NCI-H2107 (cell line): ENCODE data around the gene KCNT2.

ENCODE experiments used
- DNase-seq: peaks from one replicate; lab custom pipeline; 2025; lab: John Stamatoyannopoulos, UW

KCNT2 gene

GRCh38 chr1:196445775-196446174 lies 162.5 kb downstream of the KCNT2 start:
- DNase-seq: no peak

GRCh38 chr1:196444634-196445033 lies 163.6 kb downstream of the KCNT2 start:
- no peak for DNase-seq

GRCh38 chr1:196442366-196442765 lies 165.9 kb downstream of the KCNT2 start:
- no peak for DNase-seq

- DNase-seq: no peak
These were observed 167.5 kb downstream of the KCNT2 start for GRCh38 chr1:196440711-196441110.

- no peak for DNase-seq
These were observed 169.9 kb downstream of the KCNT2 start for GRCh38 chr1:196438329-196438728.

- DNase-seq: no peak
These were observed 170.6 kb downstream of the KCNT2 start for GRCh38 chr1:196437671-196438070.

- no peak for DNase-seq
These were observed 175.2 kb downstream of the KCNT2 start for GRCh38 chr1:196433000-196433399.

GRCh38 chr1:196427976-196428734 lies 180.1 kb downstream of the KCNT2 start:
- DNase-seq: no peak

- no peak for DNase-seq
These were observed 182.7 kb downstream of the KCNT2 start for GRCh38 chr1:196425513-196425912.

GRCh38 chr1:196423612-196424011 lies 184.6 kb downstream of the KCNT2 start:
- no peak for DNase-seq

GRCh38 chr1:196418772-196419171 lies 189.5 kb downstream of the KCNT2 start:
- no peak for DNase-seq

- DNase-seq: no peak
These were observed 192.3 kb downstream of the KCNT2 start for GRCh38 chr1:196415978-196416377.

- DNase-seq: no peak
These were observed 195.9 kb downstream of the KCNT2 start for GRCh38 chr1:196412326-196412725.

- no peak for DNase-seq
These were observed 197.5 kb downstream of the KCNT2 start for GRCh38 chr1:196410768-196411167.

GRCh38 chr1:196409586-196409985 lies 198.7 kb downstream of the KCNT2 start:
- no peak for DNase-seq

GRCh38 chr1:196407358-196408051 lies 200.7 kb downstream of the KCNT2 start:
- DNase-seq: no peak

GRCh38 chr1:196405839-196406238 lies 202.4 kb downstream of the KCNT2 start:
- DNase-seq: no peak

- no peak for DNase-seq
These were observed 204.2 kb downstream of the KCNT2 start for GRCh38 chr1:196403803-196404690.

- no peak for DNase-seq
These were observed 206.3 kb downstream of the KCNT2 start for GRCh38 chr1:196401891-196402290.

- no peak for DNase-seq
These were observed 206.8 kb downstream of the KCNT2 start for GRCh38 chr1:196401452-196401833.

- DNase-seq: peak; percentile 28
These were observed 207.5 kb downstream of the KCNT2 start for GRCh38 chr1:196400478-196401451.
